Measurements from ENCODE around the gene FOXN3.

DNA sequence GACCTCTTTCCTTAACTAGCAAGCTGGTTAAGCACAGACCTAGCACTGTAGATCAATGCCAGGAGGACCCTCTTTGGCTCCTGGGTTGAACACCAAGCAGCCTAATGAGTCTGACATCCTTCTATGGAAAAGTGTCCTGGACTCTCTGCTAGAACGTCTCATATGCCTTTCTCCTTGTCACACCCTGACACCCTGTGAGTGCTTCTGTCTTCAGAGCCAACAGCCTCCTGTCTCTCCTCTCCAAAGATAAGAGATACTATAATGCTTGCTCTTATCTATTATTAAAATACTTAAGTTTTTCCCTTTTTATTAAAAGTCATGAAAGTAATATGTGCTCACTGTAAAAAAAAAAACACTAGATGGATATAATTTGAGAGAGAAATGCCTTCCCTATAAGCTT is 222.7 kb downstream of the FOXN3 start:
- TF ChIP-seq ESRRA (IDR thresholded peaks at IDR 0.05; ENCODE audit: borderline replicate concordance, low read length) (no peak), MAFK (IDR thresholded peaks at IDR 0.05; ENCODE audit: partially characterized antibody) (no peak), POLR2A (IDR thresholded peaks at IDR 0.05; ENCODE audit: low read length) (no peak), GATA3 (IDR thresholded peaks at IDR 0.05; ENCODE audit: borderline replicate concordance) (no peak), CBX2 (IDR thresholded peaks at IDR 0.05; ENCODE audit: borderline replicate concordance, low read depth) (no peak), SREBF2 (IDR thresholded peaks at IDR 0.05) (no peak), SMC3 (IDR thresholded peaks at IDR 0.05) (no peak), EP300 (IDR thresholded peaks at IDR 0.05) (no peak)
- TF ChIP-seq, protein P1, sequence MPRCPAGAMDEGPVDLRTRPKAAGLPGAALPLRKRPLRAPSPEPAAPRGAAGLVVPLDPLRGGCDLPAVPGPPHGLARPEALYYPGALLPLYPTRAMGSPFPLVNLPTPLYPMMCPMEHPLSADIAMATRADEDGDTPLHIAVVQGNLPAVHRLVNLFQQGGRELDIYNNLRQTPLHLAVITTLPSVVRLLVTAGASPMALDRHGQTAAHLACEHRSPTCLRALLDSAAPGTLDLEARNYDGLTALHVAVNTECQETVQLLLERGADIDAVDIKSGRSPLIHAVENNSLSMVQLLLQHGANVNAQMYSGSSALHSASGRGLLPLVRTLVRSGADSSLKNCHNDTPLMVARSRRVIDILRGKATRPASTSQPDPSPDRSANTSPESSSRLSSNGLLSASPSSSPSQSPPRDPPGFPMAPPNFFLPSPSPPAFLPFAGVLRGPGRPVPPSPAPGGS (IDR thresholded peaks at IDR 0.05): no peak
- TF ChIP-seq, protein P2, sequence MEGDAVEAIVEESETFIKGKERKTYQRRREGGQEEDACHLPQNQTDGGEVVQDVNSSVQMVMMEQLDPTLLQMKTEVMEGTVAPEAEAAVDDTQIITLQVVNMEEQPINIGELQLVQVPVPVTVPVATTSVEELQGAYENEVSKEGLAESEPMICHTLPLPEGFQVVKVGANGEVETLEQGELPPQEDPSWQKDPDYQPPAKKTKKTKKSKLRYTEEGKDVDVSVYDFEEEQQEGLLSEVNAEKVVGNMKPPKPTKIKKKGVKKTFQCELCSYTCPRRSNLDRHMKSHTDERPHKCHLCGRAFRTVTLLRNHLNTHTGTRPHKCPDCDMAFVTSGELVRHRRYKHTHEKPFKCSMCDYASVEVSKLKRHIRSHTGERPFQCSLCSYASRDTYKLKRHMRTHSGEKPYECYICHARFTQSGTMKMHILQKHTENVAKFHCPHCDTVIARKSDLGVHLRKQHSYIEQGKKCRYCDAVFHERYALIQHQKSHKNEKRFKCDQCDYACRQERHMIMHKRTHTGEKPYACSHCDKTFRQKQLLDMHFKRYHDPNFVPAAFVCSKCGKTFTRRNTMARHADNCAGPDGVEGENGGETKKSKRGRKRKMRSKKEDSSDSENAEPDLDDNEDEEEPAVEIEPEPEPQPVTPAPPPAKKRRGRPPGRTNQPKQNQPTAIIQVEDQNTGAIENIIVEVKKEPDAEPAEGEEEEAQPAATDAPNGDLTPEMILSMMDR (IDR thresholded peaks at IDR 0.05): no peak
- TF ChIP-seq, protein P3, sequence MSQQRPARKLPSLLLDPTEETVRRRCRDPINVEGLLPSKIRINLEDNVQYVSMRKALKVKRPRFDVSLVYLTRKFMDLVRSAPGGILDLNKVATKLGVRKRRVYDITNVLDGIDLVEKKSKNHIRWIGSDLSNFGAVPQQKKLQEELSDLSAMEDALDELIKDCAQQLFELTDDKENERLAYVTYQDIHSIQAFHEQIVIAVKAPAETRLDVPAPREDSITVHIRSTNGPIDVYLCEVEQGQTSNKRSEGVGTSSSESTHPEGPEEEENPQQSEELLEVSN (IDR thresholded peaks at IDR 0.05; ENCODE audit: borderline replicate concordance, low read depth): no peak
- TF ChIP-seq, protein P4, sequence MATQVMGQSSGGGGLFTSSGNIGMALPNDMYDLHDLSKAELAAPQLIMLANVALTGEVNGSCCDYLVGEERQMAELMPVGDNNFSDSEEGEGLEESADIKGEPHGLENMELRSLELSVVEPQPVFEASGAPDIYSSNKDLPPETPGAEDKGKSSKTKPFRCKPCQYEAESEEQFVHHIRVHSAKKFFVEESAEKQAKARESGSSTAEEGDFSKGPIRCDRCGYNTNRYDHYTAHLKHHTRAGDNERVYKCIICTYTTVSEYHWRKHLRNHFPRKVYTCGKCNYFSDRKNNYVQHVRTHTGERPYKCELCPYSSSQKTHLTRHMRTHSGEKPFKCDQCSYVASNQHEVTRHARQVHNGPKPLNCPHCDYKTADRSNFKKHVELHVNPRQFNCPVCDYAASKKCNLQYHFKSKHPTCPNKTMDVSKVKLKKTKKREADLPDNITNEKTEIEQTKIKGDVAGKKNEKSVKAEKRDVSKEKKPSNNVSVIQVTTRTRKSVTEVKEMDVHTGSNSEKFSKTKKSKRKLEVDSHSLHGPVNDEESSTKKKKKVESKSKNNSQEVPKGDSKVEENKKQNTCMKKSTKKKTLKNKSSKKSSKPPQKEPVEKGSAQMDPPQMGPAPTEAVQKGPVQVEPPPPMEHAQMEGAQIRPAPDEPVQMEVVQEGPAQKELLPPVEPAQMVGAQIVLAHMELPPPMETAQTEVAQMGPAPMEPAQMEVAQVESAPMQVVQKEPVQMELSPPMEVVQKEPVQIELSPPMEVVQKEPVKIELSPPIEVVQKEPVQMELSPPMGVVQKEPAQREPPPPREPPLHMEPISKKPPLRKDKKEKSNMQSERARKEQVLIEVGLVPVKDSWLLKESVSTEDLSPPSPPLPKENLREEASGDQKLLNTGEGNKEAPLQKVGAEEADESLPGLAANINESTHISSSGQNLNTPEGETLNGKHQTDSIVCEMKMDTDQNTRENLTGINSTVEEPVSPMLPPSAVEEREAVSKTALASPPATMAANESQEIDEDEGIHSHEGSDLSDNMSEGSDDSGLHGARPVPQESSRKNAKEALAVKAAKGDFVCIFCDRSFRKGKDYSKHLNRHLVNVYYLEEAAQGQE (IDR thresholded peaks at IDR 0.05): no peak
